HG03108 (cell line): Measurements from ENCODE around the gene UBE2D2.

Experiments
- ATAC-seq: cut with Tn5 transposase; IDR thresholded peaks from one replicate; pipeline ENCODE4 v1.9.1; 2021; ENCODE audit warnings: moderate library complexity; ENCODE audit not compliant: unreplicated experiment

The UBE2D2 gene

GRCh38 chr5:139671096-139671841, 110.1 kb downstream of the UBE2D2 start:
- ATAC-seq = peak; percentile 15

GRCh38 chr5:139675213-139675612, 114.1 kb downstream of the UBE2D2 start:
- no peak for ATAC-seq

GRCh38 chr5:139675825-139676224, 114.7 kb downstream of the UBE2D2 start:
- no peak for ATAC-seq

- ATAC-seq = no peak
These were observed 115.3 kb downstream of the UBE2D2 start for GRCh38 chr5:139676406-139676805.

- no peak for ATAC-seq
These were observed 116.0 kb downstream of the UBE2D2 start for GRCh38 chr5:139676951-139677735.
